GM23338 (cell line): ENCODE data around the gene ZNF285. TPM values are rescaled to one million over a fixed set of nuclear protein-coding genes. Genes with fewer than 3 reads are reported as not detected.
A peak's percentile ranks its signal among the peaks of the same experiment; 100 is the strongest.

ENCODE experiments used
- ATAC-seq: fragments of 200-7000 bp; cut with Tn5 transposase; 3 replicates; pipeline ENCODE4 v1.9.1; 2020
- DNase-seq: peaks from one replicate; pipeline ENCODE4 v3.0.0-alpha.2; 2015; ENCODE audit warnings: low spot score
- H2AFZ ChIP-seq: fragments of 200-600 bp; sonication (generic); 2 replicates; pipeline ENCODE4 v1.8.0; 2016; ENCODE audit warnings: antibody characterized with exemption, mild to moderate bottlenecking, moderate library complexity
- H3F3A ChIP-seq: fragments of 200-600 bp; sonication (generic); replicated peaks from 2 replicates; pipeline ENCODE4 v1.8.0; 2017; ENCODE audit warnings: antibody characterized with exemption, mixed run types, low read depth
- H3K27ac ChIP-seq: fragments of 200-600 bp; sonication (generic); 2 replicates; pipeline ENCODE4 v1.6.1; 2016; ENCODE audit warnings: low read depth
- H3K27me3 ChIP-seq: fragments of 200-600 bp; sonication (generic); 2 replicates; pipeline ENCODE4 v1.8.0; 2016; ENCODE audit warnings: mild to moderate bottlenecking, mixed run types, moderate library complexity; ENCODE audit not compliant: insufficient read depth
- H3K36me3 ChIP-seq: fragments of 200-600 bp; sonication (generic); 2 replicates; pipeline ENCODE4 v1.8.0; 2016; ENCODE audit warnings: mild to moderate bottlenecking; ENCODE audit not compliant: insufficient read depth
- H3K4me1 ChIP-seq: fragments of 200-600 bp; sonication (generic); 2 replicates; pipeline ENCODE4 v1.8.0; 2016; ENCODE audit warnings: mild to moderate bottlenecking, moderate library complexity; ENCODE audit not compliant: insufficient read depth
- H3K4me2 ChIP-seq: fragments of 200-600 bp; sonication (generic); 2 replicates; pipeline ENCODE4 v1.7.1; 2017; ENCODE audit warnings: mixed run types
- H3K4me3 ChIP-seq: fragments of 200-600 bp; sonication (generic); 2 replicates; pipeline ENCODE4 v1.6.1; 2016; ENCODE audit warnings: mixed run types
- H3K79me2 ChIP-seq: fragments of 200-600 bp; sonication (generic); replicated peaks from 2 replicates; pipeline ENCODE4 v1.8.0; 2017; ENCODE audit warnings: mild to moderate bottlenecking; ENCODE audit not compliant: insufficient read depth
- H3K9me2 ChIP-seq: fragments of 200-600 bp; sonication (generic); 2 replicates; pipeline ENCODE4 v1.8.0; 2017; ENCODE audit not compliant: insufficient read depth
- H4K20me1 ChIP-seq: fragments of 200-600 bp; sonication (generic); replicated peaks from 2 replicates; pipeline ENCODE4 v1.8.0; 2017; ENCODE audit warnings: mild to moderate bottlenecking; ENCODE audit not compliant: insufficient read depth
- H3K27ac Mint-ChIP-seq: 2 replicates; pipeline ENCODE4 v1.8.0; 2020; ENCODE audit warnings: inconsistent platforms, mild to moderate bottlenecking, moderate library complexity, mixed read lengths
- H3K27me3 Mint-ChIP-seq: 3 replicates; pipeline ENCODE4 v1.8.0; 2022; ENCODE audit warnings: low read depth, mild to moderate bottlenecking, moderate library complexity, mixed read lengths, inconsistent platforms; ENCODE audit not compliant: insufficient read depth, poor library complexity
- H3K36me3 Mint-ChIP-seq: 3 replicates; pipeline ENCODE4 v1.8.0; 2021; ENCODE audit warnings: low read depth, mild to moderate bottlenecking, inconsistent platforms, moderate library complexity, mixed read lengths
- H3K4me1 Mint-ChIP-seq: 3 replicates; pipeline ENCODE4 v1.8.0; 2020; ENCODE audit warnings: mild to moderate bottlenecking, inconsistent platforms, mixed read lengths
- H3K4me3 Mint-ChIP-seq: 3 replicates; pipeline ENCODE4 v1.8.0; 2021; ENCODE audit warnings: moderate library complexity, mild to moderate bottlenecking, inconsistent platforms, mixed read lengths
- H3K9me3 Mint-ChIP-seq: 3 replicates; pipeline ENCODE4 v1.8.0; 2020; ENCODE audit warnings: moderate library complexity, mild to moderate bottlenecking, inconsistent platforms, mixed read lengths
- CREB1 ChIP-seq: fragments of 250-450 bp; sonication (Bioruptor Pico); IDR thresholded peaks from 2 replicates; pipeline ENCODE4 v1.5.0; 2020; ENCODE audit warnings: low read depth, mild to moderate bottlenecking, moderate library complexity
- EZH2 ChIP-seq: fragments of 200-600 bp; sonication (generic); IDR thresholded peaks from one replicate; pipeline ENCODE4 v1.8.0; 2017; ENCODE audit warnings: antibody characterized with exemption, mild to moderate bottlenecking, low read depth; ENCODE audit not compliant: unreplicated experiment
- EZH2phosphoT487 ChIP-seq: fragments of 200-600 bp; sonication (generic); IDR thresholded peaks from one replicate; pipeline ENCODE4 v1.8.1; 2018; ENCODE audit warnings: antibody characterized with exemption; ENCODE audit not compliant: unreplicated experiment
- JUNB ChIP-seq: IDR thresholded peaks from one replicate; pipeline ENCODE4 v1.6.1; 2016; ENCODE audit warnings: antibody characterized with exemption; ENCODE audit not compliant: unreplicated experiment
- NANOG ChIP-seq: IDR thresholded peaks from 2 replicates; pipeline ENCODE4 v1.6.1; 2016; ENCODE audit warnings: antibody characterized with exemption, borderline replicate concordance
- POLR2AphosphoS5 ChIP-seq: IDR thresholded peaks from 2 replicates; pipeline ENCODE4 v1.6.1; 2016; ENCODE audit warnings: antibody characterized with exemption, low read depth
- STAT1 ChIP-seq: IDR thresholded peaks from one replicate; pipeline ENCODE4 v1.6.1; 2016; ENCODE audit warnings: antibody characterized with exemption; ENCODE audit not compliant: unreplicated experiment
- ZNF114 ChIP-seq: fragments of 250-450 bp; sonication (Bioruptor Pico); IDR thresholded peaks from 2 replicates; pipeline ENCODE4 v1.5.0; 2020; ENCODE audit warnings: mild to moderate bottlenecking, moderate library complexity
- ZNF331 ChIP-seq: fragments of 250-450 bp; sonication (Bioruptor Pico); IDR thresholded peaks from 2 replicates; pipeline ENCODE4 v1.5.0; 2020; ENCODE audit warnings: low read depth, mild to moderate bottlenecking, moderate library complexity
- long read RNA-seq: library from polyadenylated mRNA; unstranded; transcript quantifications from one replicate; pipeline ENCODE4 v2.0.0, GENCODE V29; 2020; ENCODE audit not compliant: unreplicated experiment
- polyA plus RNA-seq: library from polyadenylated mRNA; unstranded; fragments of >200 nt; fragmentation: Nextera tagmentation; extraction: Ambion mirVana; gene quantifications from 2 replicates; pipeline ENCODE4 v1.2.1, GENCODE V29; 2016
- total RNA-seq: library from RNA; depleted of rRNA; stranded (reverse); fragments of >200 nt; shearing (Covaris generic); gene quantifications from 2 replicates; pipeline ENCODE4 v1.2.3, GENCODE V29; 2014; rRNA removed
- TF ChIP-seq, protein P1 (sequence below): fragments of 250-450 bp; sonication (Bioruptor Pico); IDR thresholded peaks from 2 replicates; pipeline ENCODE4 v1.5.0; 2020; ENCODE audit warnings: mild to moderate bottlenecking, moderate library complexity
- TF ChIP-seq, protein P2 (sequence below): IDR thresholded peaks from one replicate; pipeline ENCODE4 v1.6.1; 2018; ENCODE audit warnings: antibody characterized with exemption; ENCODE audit not compliant: unreplicated experiment
- TF ChIP-seq, protein P3 (sequence below), 2 experiments: fragments of 200-600 bp in 1 of 2; sonication (generic) in 1 of 2; conservative IDR thresholded peaks; 2 replicates each; pipeline versions ENCODE4 v1.5.1 to v1.6.1; 2016 to 2017; ENCODE audit warnings: antibody characterized with exemption in 2 of 2, low read depth in 2 of 2, mild to moderate bottlenecking in 2 of 2, moderate library complexity in 1 of 2
- TF ChIP-seq, protein P4 (sequence below): IDR thresholded peaks from 2 replicates; pipeline ENCODE4 v1.6.1; 2016; ENCODE audit warnings: antibody characterized with exemption

The ZNF285 gene
- total RNA-seq (1.2 and 3.4 TPM in 2 replicates), polyA plus RNA-seq (1.3 and 1.7 TPM in 2 replicates)
- long read RNA-seq: 0 reads

DNA sequence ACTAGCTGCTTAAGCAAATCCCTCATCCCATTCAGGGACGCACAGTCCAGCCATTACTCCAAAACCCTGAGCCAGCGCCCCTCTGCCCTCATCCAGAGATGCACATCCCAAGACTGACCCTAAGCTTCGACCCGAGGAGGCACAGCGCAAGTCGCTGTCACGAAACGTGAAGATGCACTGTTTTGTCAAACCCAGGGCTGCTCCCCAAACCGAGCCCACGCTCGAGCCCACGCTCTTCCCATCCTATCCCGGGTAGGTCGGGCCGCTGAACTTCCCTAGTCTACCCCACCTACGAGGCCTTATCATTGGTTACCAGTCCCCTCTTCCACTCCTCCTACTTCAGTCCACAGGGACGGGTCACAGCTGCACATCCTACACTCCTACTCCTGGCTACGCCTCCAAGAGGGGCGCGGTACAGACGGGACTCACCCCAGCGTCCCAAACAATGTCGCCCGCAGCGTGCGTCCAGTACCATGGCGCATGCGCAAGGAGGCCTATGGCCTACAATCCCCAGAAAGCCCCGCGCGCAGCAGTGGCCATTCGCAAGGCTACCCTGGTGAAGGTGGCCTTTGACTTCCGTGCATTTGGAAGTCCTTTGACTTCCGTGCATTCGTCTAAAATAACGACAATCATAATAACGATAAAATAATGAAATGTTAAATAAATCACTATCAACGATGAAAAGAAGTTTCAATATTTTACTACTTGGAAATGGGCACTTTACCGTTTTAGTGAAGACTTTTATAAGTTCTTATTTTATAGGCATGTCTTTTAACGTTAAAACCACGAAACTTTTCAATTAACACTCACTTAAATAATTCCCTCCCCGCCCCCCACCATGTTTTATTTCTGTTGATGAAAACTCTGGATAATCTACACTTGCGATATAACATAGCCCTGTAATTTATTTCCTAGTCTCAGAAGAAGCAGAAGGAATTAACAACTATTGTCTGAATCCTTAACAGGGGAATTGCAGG lies at the start of gene ZNF285:
Gene ZNF285 (minus strand): TSS at position 470 of the 977 bp plus-strand sequence. CDS start 4,395 bp downstream, outside the sequence.
- Histone ChIP-seq H3K4me2 (peak within 1 kb of the TSS; percentile 76), H3K4me1 (0 out of 2 replicates have a peak, but pooled peaks cover 3% of the 10 kb centered on the region), H3K79me2 (no peaks in the 10 kb centered on the region), H3K27me3 (no peaks in the 10 kb centered on the region), H3K9me2 (peaks cover 4% of the 10 kb centered on the region), H3K27ac (no peak within 1 kb of the TSS), H3K36me3 (no peaks in the 10 kb centered on the region), H4K20me1 (no peaks in the 10 kb centered on the region), H3F3A (no peaks in the 10 kb centered on the region), H2AFZ (peak within 1 kb of the TSS; percentile 88), H3K4me3 (peak within 1 kb of the TSS; percentile 67)
- no peaks in the 10 kb centered on the region for H3K4me1 Mint-ChIP-seq
- H3K27me3 Mint-ChIP-seq: peaks cover 8% of the 10 kb centered on the region
- TF ChIP-seq ZNF114 (CRISPR knock-in tag): no peak
- TF ChIP-seq, protein P1, sequence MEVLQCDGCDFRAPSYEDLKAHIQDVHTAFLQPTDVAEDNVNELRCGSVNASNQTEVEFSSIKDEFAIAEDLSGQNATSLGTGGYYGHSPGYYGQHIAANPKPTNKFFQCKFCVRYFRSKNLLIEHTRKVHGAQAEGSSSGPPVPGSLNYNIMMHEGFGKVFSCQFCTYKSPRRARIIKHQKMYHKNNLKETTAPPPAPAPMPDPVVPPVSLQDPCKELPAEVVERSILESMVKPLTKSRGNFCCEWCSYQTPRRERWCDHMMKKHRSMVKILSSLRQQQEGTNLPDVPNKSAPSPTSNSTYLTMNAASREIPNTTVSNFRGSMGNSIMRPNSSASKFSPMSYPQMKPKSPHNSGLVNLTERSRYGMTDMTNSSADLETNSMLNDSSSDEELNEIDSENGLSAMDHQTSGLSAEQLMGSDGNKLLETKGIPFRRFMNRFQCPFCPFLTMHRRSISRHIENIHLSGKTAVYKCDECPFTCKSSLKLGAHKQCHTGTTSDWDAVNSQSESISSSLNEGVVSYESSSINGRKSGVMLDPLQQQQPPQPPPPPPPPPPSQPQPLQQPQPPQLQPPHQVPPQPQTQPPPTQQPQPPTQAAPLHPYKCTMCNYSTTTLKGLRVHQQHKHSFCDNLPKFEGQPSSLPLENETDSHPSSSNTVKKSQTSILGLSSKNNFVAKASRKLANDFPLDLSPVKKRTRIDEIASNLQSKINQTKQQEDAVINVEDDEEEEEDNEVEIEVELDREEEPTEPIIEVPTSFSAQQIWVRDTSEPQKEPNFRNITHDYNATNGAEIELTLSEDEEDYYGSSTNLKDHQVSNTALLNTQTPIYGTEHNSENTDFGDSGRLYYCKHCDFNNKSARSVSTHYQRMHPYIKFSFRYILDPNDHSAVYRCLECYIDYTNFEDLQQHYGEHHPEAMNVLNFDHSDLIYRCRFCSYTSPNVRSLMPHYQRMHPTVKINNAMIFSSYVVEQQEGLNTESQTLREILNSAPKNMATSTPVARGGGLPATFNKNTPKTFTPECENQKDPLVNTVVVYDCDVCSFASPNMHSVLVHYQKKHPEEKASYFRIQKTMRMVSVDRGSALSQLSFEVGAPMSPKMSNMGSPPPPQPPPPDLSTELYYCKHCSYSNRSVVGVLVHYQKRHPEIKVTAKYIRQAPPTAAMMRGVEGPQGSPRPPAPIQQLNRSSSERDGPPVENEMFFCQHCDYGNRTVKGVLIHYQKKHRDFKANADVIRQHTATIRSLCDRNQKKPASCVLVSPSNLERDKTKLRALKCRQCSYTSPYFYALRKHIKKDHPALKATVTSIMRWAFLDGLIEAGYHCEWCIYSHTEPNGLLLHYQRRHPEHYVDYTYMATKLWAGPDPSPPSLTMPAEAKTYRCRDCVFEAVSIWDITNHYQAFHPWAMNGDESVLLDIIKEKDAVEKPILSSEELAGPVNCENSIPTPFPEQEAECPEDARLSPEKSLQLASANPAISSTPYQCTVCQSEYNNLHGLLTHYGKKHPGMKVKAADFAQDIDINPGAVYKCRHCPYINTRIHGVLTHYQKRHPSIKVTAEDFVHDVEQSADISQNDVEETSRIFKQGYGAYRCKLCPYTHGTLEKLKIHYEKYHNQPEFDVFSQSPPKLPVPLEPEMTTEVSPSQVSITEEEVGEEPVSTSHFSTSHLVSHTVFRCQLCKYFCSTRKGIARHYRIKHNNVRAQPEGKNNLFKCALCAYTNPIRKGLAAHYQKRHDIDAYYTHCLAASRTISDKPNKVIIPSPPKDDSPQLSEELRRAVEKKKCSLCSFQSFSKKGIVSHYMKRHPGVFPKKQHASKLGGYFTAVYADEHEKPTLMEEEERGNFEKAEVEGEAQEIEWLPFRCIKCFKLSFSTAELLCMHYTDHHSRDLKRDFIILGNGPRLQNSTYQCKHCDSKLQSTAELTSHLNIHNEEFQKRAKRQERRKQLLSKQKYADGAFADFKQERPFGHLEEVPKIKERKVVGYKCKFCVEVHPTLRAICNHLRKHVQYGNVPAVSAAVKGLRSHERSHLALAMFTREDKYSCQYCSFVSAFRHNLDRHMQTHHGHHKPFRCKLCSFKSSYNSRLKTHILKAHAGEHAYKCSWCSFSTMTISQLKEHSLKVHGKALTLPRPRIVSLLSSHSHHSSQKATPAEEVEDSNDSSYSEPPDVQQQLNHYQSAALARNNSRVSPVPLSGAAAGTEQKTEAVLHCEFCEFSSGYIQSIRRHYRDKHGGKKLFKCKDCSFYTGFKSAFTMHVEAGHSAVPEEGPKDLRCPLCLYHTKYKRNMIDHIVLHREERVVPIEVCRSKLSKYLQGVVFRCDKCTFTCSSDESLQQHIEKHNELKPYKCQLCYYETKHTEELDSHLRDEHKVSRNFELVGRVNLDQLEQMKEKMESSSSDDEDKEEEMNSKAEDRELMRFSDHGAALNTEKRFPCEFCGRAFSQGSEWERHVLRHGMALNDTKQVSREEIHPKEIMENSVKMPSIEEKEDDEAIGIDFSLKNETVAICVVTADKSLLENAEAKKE (CRISPR knock-in tag): no peak
- TF ChIP-seq JUNB: no peak
- TF ChIP-seq CREB1 (CRISPR knock-in tag): peak; percentile 60
- peak; percentile 67 for TF ChIP-seq POLR2AphosphoS5
- TF ChIP-seq EZH2phosphoT487: no peak
- TF ChIP-seq EZH2: no peak
- TF ChIP-seq, protein P2, sequence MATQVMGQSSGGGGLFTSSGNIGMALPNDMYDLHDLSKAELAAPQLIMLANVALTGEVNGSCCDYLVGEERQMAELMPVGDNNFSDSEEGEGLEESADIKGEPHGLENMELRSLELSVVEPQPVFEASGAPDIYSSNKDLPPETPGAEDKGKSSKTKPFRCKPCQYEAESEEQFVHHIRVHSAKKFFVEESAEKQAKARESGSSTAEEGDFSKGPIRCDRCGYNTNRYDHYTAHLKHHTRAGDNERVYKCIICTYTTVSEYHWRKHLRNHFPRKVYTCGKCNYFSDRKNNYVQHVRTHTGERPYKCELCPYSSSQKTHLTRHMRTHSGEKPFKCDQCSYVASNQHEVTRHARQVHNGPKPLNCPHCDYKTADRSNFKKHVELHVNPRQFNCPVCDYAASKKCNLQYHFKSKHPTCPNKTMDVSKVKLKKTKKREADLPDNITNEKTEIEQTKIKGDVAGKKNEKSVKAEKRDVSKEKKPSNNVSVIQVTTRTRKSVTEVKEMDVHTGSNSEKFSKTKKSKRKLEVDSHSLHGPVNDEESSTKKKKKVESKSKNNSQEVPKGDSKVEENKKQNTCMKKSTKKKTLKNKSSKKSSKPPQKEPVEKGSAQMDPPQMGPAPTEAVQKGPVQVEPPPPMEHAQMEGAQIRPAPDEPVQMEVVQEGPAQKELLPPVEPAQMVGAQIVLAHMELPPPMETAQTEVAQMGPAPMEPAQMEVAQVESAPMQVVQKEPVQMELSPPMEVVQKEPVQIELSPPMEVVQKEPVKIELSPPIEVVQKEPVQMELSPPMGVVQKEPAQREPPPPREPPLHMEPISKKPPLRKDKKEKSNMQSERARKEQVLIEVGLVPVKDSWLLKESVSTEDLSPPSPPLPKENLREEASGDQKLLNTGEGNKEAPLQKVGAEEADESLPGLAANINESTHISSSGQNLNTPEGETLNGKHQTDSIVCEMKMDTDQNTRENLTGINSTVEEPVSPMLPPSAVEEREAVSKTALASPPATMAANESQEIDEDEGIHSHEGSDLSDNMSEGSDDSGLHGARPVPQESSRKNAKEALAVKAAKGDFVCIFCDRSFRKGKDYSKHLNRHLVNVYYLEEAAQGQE: no peak
- no peak for TF ChIP-seq STAT1
- TF ChIP-seq, protein P3, sequence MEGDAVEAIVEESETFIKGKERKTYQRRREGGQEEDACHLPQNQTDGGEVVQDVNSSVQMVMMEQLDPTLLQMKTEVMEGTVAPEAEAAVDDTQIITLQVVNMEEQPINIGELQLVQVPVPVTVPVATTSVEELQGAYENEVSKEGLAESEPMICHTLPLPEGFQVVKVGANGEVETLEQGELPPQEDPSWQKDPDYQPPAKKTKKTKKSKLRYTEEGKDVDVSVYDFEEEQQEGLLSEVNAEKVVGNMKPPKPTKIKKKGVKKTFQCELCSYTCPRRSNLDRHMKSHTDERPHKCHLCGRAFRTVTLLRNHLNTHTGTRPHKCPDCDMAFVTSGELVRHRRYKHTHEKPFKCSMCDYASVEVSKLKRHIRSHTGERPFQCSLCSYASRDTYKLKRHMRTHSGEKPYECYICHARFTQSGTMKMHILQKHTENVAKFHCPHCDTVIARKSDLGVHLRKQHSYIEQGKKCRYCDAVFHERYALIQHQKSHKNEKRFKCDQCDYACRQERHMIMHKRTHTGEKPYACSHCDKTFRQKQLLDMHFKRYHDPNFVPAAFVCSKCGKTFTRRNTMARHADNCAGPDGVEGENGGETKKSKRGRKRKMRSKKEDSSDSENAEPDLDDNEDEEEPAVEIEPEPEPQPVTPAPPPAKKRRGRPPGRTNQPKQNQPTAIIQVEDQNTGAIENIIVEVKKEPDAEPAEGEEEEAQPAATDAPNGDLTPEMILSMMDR (conservative IDR thresholded peaks at IDR 0.05; ENCODE audit: low read depth in 2 of 2): no peak
- TF ChIP-seq NANOG: no peak
- TF ChIP-seq ZNF331 (CRISPR knock-in tag): no peak
- TF ChIP-seq, protein P4, sequence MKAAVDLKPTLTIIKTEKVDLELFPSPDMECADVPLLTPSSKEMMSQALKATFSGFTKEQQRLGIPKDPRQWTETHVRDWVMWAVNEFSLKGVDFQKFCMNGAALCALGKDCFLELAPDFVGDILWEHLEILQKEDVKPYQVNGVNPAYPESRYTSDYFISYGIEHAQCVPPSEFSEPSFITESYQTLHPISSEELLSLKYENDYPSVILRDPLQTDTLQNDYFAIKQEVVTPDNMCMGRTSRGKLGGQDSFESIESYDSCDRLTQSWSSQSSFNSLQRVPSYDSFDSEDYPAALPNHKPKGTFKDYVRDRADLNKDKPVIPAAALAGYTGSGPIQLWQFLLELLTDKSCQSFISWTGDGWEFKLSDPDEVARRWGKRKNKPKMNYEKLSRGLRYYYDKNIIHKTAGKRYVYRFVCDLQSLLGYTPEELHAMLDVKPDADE: peak; percentile 87
- DNase-seq (peak; percentile 98), ATAC-seq (peak; percentile 100)
- peak within 1 kb of the TSS; percentile 6 for H3K27ac Mint-ChIP-seq
- peaks cover 10% of the 10 kb centered on the region; the same call in 2 of the 3 replicates for H3K36me3 Mint-ChIP-seq
- H3K4me3 Mint-ChIP-seq: peak within 1 kb of the TSS; percentile 87
- H3K9me3 Mint-ChIP-seq: peaks cover 47% of the 10 kb centered on the region
